Hepatocyte (in vitro differentiated cells): ENCODE measurements around the gene ARPC1A.

Experiments used
- CTCF ChIP-seq: fragments of 200-600 bp; sonication (generic); IDR thresholded peaks from 2 replicates; pipeline ENCODE4 v1.5.1; 2016; ENCODE audit warnings: antibody characterized with exemption, mild to moderate bottlenecking; ENCODE audit not compliant: poor library complexity
- EZH2 ChIP-seq: fragments of 200-600 bp; sonication (generic); IDR thresholded peaks from 2 replicates; pipeline ENCODE4 v1.6.1; 2016; ENCODE audit warnings: antibody characterized with exemption, mild to moderate bottlenecking, borderline replicate concordance
- EZH2phosphoT487 ChIP-seq: fragments of 200-600 bp; sonication (generic); IDR thresholded peaks from one replicate; pipeline ENCODE4 v1.6.1; 2018; ENCODE audit warnings: antibody characterized with exemption, mild to moderate bottlenecking, low read depth, moderate library complexity; ENCODE audit not compliant: unreplicated experiment, severe bottlenecking

DNA sequence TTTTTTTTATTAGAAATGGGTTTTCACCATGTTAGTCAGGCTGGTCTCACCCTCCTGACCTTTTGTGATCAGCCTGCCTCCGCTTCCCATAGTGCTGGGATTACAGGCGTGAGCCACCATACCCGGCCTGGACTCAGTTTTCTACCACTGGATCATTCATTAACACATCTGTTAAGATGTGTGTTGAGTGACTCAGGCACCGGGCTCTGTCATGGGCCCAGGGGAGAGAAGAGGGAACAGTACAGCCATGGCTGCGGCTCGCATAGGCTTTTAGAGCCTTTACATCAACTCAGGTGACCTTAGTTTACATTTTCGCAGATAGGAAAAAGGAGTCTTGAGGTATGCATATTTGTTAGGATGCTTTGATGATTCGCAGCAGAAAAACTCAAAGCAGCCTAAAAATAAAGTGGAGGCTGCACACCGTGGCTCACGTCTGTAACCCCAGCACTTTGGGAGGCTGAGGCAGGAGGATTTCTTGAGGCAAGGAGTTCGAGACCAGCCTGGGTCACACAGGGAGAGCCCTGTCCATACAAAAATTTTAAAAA is 45.8 kb downstream of the ARPC1A start:
- TF ChIP-seq CTCF (no peak), EZH2phosphoT487 (no peak), EZH2 (no peak)
